ENCODE measurements around the gene OR8B4.

- TF ChIP-seq FOXA1 (IDR thresholded peaks at IDR 0.05) (no peak), LEF1 (IDR thresholded peaks at IDR 0.05; ENCODE audit: borderline replicate concordance) (no peak), ZNF384 (IDR thresholded peaks at IDR 0.05) (no peak), SP1 (IDR thresholded peaks at IDR 0.05) (no peak), ARNT (IDR thresholded peaks at IDR 0.05) (no peak), FOXK2 (IDR thresholded peaks at IDR 0.05) (no peak), TARDBP (IDR thresholded peaks at IDR 0.05) (no peak), FOXM1 (IDR thresholded peaks at IDR 0.05; ENCODE audit: borderline replicate concordance) (no peak), BHLHE40 (IDR thresholded peaks at IDR 0.05; ENCODE audit: borderline replicate concordance) (no peak), SUZ12 (IDR thresholded peaks at IDR 0.05) (no peak), CTBP1 (IDR thresholded peaks at IDR 0.05; ENCODE audit: borderline replicate concordance) (no peak)
Measured at GRCh38 chr11:124473476-124473875, 48.8 kb upstream of the OR8B4 start.
